HG03520 (cell line): Measurements from ENCODE around the gene C6orf47.

Experiments
- ATAC-seq: cut with Tn5 transposase; IDR thresholded peaks from one replicate; pipeline ENCODE4 v1.9.1; 2021; ENCODE audit warnings: mild to moderate bottlenecking, moderate library complexity; ENCODE audit not compliant: unreplicated experiment

The C6orf47 gene

DNA sequence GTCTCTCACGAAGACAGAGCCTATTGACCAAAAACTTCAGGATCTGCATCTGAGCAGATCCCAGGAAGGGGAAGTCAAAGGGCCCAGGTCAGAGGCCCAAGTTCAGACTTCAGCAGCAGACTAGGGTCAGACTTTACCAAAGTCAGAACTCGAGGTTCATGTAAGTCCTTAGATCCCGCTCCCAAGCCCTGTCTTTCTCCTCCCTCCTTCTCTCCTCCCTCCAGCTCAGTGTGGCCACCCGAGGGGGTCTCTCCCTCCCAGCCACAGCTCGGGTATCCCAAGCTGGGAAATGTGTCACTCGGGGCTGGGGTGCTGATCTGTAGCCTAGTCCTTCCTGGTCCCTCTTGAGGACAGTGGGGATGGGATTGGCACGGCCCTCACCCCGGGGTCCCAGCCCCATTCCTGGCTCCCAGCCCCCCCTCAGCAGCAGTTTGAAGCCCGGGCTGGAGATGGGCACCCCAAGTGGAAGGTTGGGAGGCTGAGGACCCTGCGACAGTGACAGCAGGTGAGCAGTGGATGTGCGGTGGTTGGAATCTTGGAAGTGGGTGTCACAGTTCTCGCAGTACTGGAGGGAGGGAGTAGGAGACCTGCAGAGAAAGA lies 1.6 kb upstream of the C6orf47 start:
- ATAC-seq: no peak

DNA sequence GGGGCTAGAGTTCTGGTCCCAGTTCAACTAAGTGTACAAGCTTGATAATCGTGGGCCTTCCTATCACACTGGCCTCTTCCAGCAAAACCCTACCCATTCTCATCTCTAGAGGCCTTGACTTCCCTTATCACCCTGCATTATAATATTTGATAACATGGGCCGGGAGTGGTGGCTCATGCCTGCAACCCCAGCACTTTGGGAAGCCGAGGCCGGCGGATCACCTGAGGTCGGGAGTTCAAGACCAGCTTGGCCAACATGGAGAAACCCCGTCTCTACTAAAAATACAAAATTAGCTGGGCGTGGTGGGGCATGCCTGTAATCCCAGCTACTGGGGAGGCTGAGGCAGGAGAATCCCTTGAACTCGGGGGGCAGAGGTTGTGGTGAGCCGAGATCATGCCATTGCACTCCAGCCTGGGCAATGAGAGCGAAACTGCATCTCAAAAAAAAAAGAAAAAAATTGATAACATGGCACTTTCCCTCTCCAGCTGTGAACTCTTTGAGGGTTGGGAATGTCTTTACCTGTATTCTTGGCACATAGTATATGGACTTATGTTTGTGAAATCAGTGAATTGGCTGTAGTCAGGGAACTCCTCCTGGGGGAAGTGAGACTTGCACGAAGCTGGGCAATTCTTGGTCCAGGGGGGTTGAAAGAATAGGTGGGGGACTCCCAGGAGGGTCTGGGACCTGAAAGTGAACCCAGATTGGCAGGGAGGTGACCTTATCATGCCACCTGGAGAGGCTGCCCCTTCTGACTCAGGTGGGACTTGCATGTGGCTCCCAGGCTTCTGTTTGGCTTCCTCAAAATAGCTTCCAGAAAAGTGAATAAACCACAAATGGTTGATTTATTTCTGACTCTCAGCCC lies 915 bp upstream of the C6orf47 start:
- no peak for ATAC-seq

DNA sequence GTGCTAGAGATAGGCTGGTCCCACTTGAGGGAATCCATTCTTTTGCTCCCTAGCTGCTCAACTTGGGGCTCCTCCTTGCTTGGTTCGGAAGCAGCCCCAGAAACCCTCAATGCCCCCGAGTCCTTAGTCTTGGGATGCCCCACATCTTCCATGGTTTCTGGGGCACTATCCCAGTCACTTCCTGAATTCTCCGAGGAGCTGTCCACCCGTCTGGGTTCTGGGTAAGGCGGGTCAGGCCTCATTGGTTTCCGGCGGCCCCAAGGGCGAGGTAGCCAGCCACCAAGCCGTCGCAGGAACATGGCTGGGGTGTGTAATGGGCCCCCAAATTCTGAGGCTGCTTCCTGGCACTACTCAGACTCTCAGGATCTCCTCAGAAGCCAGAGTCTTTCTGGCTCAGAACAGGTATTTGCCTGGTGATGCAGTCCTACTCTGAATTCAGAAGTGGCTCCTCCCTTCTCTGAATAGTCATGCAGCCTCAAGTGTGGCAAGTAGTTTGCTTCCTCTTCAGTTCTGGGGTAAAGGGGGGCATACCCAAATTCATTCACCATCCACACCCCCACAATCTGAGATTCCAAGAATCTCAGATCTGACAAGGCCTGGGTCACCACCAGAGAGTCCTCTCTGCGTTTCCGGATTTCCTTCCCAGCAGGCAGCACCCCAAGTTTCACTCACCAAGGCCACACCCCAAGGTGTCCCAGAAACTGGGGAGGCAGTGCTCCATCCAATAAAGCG lies 763 bp downstream of the C6orf47 start:
- no peak for ATAC-seq

DNA sequence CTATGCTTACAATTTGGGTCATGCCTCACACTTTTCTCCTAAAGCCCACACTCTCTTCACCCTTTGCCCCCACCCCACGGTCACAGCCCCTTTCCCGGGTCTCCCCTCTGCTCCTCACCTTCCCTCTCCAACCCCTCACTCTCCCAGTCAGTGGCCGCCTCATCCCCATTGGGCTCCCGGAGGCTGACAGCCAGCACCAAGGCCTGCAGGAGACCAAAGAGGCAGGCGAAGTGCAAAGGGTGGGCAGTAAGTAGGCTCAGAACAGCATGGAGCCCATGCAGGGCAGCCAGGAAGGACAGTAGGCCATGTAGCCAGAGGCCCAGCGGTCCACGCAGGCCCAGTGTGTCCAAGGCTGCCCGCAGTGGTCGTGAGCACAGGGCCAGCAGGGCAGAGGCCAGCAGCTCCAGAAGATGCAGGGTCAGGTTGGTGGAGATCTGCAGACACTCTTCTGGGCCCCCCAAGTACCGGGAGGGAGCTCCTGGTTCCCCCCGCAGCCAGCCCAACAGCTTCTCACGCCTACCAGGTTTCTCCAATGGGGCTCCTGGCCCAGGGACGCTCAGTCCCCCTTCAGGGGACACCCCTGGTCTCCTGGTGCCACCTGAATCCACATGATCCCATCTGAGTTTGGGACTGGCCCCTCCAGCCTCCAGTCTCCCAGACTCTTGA lies 1.5 kb downstream of the C6orf47 start:
- no peak for ATAC-seq

DNA sequence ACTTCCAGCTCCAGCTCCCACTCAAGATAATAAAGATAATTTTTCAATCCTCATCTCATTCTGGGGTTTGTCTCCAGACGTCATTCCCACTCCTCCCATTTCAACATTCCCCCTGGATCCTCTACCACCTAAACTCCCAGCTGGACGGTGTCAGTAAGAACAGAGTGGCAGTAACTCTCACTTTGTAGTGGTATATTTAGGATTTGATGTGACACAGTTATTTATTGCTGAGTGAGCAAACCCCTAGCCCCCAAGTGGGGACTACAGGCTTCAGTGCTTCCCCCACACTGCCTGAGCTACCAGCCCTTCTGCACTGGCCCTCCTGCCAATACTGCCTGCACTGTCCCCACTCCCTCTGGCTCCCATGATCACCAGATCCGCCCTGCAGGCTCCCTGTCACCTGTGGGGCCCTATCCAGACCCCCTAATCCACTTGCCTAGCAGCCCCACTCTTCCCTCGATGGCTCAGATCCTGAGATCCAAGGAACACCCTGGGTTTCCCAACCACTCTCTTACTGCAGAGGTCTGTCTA lies 2.4 kb downstream of the C6orf47 start:
- ATAC-seq: no peak

DNA sequence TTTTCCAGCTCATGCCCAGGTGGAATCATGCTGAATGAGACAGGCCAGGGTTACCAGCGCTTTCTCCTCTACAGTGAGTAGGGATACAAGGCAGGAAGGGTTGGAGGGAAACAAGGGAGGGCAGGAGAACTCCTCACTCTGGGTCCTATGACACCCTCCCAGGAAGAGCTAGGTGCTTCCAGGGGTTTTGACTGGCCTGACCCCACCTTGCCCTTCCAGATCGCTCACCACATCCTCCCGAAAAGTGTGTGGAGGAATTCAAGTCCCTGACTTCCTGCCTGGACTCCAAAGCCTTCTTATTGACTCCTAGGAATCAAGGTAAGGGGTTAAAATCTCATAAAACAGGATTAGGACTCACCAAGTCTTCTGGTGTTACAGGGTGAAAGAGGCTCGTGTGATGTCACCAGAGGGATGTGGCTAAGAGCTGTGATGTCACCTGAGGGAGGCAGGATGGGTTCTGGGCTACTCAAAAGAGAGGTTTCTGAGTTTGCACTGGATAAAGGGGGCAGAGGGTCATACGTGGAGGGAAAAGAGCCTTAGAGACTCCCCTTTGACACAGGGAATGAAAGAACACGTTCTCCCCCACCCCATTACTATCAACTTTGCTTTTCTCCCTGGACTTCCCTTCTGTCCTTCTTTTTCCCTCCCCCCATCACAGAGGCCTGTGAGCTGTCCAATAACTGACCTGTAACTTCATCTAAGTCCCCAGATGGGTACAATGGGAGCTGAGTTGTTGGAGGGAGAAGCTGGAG lies 3.0 kb downstream of the C6orf47 start:
- no peak for ATAC-seq

DNA sequence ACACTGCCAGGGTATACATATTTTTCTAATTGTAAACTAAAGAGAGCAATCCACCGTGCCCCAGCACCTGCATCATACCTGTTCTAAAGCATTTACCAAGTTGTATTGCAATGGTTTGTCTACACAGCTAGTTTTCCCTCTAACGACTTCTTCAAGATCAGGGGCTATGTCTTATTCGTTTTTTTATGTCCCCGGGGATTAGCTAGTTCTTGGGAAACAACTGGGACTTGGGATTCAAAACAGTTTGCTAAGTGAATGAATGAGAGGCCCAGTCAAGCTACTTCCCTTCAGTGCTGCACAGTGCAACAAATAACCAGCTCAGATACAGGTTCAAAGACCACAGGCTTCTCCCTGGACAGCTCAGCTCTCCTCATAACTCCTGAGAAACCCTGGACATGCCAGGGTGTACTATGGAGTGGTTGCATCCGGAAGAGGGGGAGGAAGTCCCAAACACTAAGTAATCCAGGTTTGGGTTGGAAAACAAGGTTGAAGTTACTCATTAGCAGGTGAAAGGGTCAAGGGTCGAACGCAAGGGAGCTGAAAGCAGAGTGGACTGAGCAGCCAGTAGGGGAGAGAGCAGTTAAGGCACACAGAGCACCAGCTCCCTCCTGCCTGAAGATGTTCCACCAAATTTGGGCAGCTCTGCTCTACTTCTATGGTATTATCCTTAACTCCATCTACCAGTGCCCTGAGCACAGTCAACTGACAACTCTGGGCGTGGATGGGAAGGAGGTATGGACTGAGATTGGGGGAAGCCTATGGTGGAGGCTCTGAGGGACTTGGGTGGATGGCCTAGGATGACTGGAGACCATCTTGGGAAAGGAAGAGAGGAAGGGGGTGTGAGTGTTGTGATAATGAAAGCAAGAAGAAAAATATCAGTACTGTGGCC lies 5.0 kb downstream of the C6orf47 start, which contains the start of gene APOM:
Gene APOM, plus strand, starts transcription at position 546 of the 889 bp plus-strand sequence. Its CDS starts 73 bp downstream, at position 619.
- ATAC-seq: no peak

DNA sequence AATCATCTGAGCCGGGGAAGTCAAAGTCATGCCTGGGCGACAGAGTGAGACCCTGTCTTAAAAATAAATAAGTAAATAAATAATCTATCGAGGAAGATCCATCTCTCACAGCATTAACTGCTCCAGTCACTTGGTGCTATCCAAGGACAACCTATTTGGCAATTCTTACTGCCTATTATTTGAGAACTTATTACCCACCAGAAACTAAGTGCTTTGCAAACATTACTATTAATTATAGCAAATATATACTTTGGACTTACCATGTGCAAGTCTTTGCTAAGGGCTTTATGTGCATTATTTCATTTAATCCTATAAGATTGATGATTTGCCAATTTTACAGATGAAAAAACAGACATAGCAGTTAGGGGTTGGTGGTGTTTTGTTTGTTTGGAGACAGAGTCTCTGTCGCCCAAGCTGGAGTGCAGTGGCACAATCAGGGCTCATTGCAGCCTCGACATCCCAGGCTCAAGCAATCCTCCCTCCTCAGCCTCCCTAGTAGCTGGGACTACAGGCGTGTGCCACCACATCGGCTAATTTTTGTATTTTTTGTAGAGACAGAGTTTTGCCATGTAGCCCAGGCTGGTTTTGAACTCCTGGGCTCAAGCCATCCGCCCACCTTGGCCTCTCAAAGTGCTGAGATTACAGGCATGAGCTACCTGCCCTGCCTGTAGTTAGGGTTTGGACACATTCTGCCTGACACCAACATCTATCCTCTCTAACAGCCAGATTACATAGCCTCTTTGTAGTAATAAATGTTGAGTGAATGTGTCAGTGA lies 5.8 kb downstream of the C6orf47 start:
- no peak for ATAC-seq

DNA sequence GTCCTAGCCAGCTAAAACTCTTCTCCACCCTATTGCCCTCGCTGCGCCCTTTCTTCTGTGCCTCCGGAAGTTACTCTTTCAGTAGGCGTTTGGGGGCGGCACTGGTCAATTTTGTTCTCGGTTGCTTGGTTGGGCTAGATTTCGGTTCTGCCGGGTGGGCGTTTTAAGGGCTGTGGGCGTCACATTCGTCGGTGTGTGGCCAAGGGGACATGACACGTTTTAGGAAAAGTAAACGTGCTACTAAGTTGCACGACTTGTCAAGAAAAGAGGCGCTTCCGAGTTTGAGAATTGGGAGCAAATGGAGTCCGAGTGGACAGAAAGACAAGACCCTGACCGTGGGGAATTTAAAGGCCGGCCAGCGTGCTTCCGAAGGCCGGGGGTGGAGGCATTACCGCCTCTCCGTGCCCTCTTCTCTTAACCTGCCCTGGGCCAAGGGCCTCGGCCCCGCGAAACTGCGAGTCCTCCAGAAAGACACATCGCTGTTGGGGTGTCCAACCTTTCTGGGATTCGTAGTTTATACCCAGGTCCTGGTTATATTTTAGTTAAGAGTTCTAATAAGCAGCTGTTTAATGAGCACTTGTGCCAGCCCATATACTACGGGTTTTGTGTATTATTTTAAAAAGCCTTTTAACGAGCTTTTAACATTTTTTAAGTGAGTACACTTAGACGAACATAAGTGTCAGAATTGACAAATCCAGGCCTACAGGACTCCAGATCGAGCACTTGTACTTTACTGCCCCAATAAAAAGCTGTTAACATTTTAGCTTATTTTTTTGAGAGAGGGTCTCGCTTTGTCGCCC lies 7.5 kb downstream of the C6orf47 start:
- ATAC-seq: peak; percentile 44

DNA sequence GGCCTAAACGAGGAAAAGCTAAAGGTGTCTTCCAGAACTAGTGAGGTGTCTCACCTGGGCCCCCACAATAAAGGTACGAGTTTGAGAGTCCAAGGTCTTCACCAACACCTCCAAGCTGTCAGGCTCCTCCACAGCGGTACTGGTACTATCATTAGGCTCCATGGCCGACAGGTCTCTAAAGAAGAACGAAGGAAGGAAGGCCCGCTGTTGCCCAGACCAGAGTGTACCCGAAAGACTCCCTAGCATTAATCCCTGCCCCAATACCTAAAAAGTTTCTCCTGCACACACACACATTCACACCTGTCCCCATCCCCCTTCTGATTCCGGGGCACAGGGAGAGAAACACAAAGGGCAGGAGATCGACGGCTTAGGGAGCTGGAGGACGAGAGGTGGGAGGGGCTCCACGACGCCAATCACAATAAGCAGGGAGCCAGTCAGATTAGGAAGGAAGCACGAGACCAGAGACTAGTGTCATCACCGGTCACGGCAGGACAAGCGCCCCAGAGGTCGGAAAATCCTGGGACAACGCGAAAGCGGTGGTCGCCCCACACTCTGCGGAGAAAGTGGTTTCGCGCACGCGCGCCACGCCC lies 8.9 kb downstream of the C6orf47 start:
- peak; percentile 20 for ATAC-seq

DNA sequence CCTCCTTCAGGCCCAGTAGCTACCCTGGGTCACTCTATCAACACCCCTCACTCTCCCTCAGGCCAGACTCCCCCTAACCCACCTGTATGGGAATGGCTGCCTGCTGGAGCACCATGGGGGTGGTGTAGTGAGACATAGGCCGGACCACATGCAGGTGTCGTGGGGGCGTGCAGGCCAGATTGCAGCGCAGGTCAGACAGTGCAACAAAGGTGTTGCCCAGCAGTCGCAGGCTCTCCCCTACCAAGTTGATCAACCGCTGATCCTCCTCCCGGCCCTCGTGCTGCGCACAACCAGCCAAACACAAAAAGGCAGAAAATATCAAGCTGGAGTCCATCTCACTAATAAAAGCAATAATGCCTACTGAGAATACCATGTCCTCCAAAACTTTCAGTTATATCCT lies 15.3 kb downstream of the C6orf47 start:
- ATAC-seq: no peak

DNA sequence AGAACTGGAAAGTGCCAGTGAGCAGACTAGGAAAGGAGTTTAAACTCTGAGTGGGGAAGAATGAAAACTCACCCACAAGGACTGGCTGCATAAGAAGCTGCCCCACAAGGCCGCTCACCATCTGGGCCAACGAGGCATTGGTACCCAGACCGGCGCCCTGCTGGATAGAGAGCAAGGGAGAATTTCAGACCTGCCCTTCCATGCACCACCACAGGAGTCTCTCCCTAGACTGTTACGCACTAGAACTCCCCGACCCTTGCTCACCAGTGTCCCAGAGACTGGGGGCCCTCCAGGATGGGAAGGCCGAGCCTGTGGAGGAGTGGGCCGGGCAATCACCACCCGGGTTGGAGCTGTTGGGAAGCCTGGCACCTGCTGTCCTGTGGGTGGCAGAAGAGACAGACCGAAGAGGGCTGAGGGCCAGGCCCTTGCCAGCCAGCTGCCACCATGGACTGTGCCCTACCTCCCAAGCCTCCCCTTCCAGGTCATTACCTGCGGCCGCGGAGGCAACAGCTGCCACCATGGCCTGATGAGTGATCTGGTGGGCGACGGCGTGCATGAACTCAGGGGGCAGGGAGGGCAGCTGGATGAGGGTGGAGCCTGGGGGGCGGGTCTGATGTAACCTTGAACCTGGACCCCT lies 16.6 kb downstream of the C6orf47 start:
- ATAC-seq: no peak

DNA sequence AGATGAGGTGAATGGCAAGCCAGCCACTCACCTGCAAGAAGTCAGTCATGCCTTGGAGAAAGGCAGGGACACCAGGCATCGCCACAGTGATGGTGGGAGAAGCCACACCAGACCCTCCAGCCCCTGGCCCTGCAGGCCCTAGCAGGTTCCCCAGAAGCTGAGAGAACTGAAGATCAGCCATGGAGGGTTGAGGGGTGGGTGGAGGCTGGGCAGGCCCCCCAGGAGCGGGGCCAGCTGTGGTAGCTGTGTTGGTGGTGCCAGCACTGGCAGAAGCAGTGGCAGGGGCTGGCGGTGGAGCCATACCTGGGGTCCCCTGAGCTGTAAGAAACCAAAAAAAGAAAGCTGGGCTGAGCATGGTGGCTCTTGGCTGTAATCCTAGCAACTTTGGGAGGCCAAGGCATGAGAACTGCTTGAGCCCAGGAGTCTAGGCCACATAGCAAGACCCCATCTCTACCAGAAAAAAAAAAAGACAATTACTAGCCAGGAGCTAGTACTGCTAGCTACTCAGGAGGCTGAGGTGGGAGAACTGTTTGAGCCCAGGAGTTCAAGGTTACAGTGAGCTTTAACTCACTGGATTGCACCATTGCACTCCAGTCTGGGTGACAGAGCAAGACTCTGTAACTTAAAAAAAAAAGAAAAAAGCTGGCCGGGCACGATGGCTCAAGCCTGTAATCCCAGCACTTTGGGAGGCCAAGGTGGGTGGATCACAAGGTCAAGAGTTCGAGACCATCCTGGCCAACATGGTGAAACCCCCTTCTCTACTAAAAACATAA lies 17.6 kb downstream of the C6orf47 start:
- ATAC-seq: no peak

DNA sequence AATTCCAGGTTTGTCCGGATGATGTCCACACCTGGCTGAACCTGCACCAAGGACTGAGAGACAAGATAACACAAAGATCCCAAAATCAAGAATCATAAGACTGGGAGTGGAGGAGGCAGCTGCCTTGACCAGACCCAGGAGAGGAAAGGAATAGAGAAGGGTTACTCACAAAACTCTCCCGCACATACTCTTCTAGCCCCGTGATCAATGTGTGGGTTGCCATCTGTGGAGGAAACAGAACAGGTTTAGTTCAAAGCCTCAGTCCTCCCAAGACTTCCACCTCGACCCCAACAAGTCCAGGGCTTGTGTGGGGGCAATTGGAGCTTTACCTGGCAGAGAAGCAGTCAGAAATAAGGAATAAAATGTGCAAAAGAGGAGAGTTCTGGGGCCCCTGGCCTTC lies 19.2 kb downstream of the C6orf47 start:
- no peak for ATAC-seq

DNA sequence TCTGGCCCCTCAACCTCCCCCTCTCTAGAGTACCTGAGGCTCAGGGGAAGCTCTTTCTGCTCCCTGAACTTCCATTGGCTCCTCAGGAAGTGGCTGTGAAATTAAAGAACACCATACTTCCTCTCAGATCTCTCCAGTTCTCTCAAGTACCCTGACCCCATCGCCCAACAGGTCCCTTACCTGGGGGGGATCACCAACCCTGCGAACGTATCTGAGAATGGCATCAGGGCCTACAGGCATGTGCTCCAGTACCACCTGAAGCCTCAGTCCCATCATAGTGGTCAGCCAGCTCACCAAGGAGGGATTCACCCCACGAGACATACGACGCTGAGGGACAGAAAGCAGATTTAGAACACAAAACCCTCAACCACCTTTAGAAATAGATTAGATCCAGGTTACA lies 20.0 kb downstream of the C6orf47 start:
- ATAC-seq: no peak

DNA sequence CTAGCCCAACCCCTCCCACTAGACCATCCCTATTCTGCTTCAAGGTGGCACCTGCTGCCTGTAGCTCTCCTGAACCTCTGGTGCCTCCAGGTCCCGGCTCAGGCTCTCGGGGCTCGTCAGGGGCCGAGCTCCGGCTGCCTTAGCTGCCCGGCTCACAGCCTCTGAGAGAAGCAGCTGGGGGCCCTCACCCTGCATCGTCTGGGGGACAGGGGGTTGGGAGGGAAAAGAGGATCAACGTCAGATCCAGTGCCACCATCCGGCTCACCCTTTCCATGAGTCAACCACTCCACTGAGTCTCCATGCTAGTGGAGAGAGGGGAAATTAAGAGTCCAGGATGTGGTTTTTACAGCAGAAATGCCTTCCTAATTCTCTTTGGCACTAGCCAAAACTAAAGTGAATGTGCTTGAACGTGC lies 21.1 kb downstream of the C6orf47 start:
- no peak for ATAC-seq
